ENCODE results near the gene PTH. TPM values are rescaled to one million over a fixed set of nuclear protein-coding genes. Genes with fewer than 3 reads are reported as not detected.
A peak's percentile ranks its signal among the peaks of the same experiment; 100 is the strongest.

PTH gene
- total RNA-seq, 1 experiment from 2014 or later, result not detected

GRCh38 chr11:13449522-13449921, 46.3 kb downstream of the PTH start:
- no peak for DNase-seq (ENCODE audit: low read depth)

GRCh38 chr11:13448876-13449275, 46.9 kb downstream of the PTH start:
- DNase-seq (ENCODE audit: low read depth), result no peak

- DNase-seq (ENCODE audit: low read depth), result peak; percentile 52
Observed at GRCh38 chr11:13446444-13446843, 49.4 kb downstream of the PTH start.

- DNase-seq (ENCODE audit: low read depth), result no peak
Observed at GRCh38 chr11:13445588-13445987, 50.2 kb downstream of the PTH start.

Other genes starting within 250 kb of the PTH start
- 27.9 and 34.0 TPM in 2 replicates for gene BMAL1, start 218.2 kb downstream of the PTH start, total RNA-seq (2014; rRNA removed; shearing (Covaris generic))
- gene BTBD10, start 32.8 kb downstream of the PTH start, total RNA-seq (2014; rRNA removed; shearing (Covaris generic)), result 49.9 and 65.4 TPM in 2 replicates
- gene FAR1, start 172.7 kb upstream of the PTH start, total RNA-seq (2014; rRNA removed; shearing (Covaris generic)), result 29.3 and 35.6 TPM in 2 replicates